PC-3 (cell line): ENCODE measurements around the gene OR2AG1. TPM values are rescaled to one million over a fixed set of nuclear protein-coding genes. Genes with fewer than 3 reads are reported as not detected.

ENCODE experiments used
- ATAC-seq: fragments of 200-7000 bp; cut with Tn5 transposase; 2 replicates; pipeline ENCODE4 v1.9.1; 2020; ENCODE audit warnings: mild to moderate bottlenecking, moderate library complexity
- BruUV-seq: library from RNA; stranded (reverse); fragments of 400-500 nt; replicated peaks from 2 replicates; lab custom pipeline; 2021; lab: Mats Ljungman, UMichigan
- CTCF ChIA-PET: fragments of 300-600 bp; sonication (Branson Sonifier 250); formaldehyde crosslinking; loops from one replicate; lab custom pipeline; 2022; ENCODE audit warnings: antibody characterized with exemption; lab: Charles Lee
- POLR2A ChIA-PET: fragments of 300-600 bp; sonication (Branson Sonifier 250); formaldehyde crosslinking; loops from one replicate; lab custom pipeline; 2022; ENCODE audit warnings: antibody characterized with exemption; ENCODE audit not compliant: unreplicated experiment; lab: Charles Lee
- DNase-seq: peaks from one replicate; pipeline ENCODE4 v3.0.0-alpha.2; 2015
- H2AFZ ChIP-seq: fragments of 300-600 bp; sonication (generic); 2 replicates; pipeline ENCODE4 v1.6.0; 2016; ENCODE audit warnings: antibody characterized with exemption, low read length
- H3F3A ChIP-seq: fragments of 300-600 bp; sonication (generic); one replicate; pipeline ENCODE4 v1.6.0; 2017; ENCODE audit warnings: antibody characterized with exemption, low read length, control low read depth, mild to moderate bottlenecking; ENCODE audit not compliant: unreplicated experiment
- H3K27ac ChIP-seq: fragments of 300-600 bp; sonication (generic); 2 replicates; pipeline ENCODE4 v1.5.1; 2016; ENCODE audit warnings: mild to moderate bottlenecking, low read length
- H3K27me3 ChIP-seq: fragments of 300-600 bp; sonication (generic); 2 replicates; pipeline ENCODE4 v1.6.1; 2016; ENCODE audit warnings: low read length, mixed read lengths
- H3K36me3 ChIP-seq: fragments of 300-600 bp; sonication (generic); 2 replicates; pipeline ENCODE4 v1.6.1; 2016; ENCODE audit warnings: low read depth, mixed run types, low read length, mixed read lengths
- H3K4me1 ChIP-seq: fragments of 300-600 bp; sonication (generic); 2 replicates; pipeline ENCODE4 v1.5.1; 2016; ENCODE audit warnings: low read length; ENCODE audit not compliant: insufficient read depth
- H3K4me2 ChIP-seq: fragments of 300-600 bp; sonication (generic); 2 replicates; pipeline ENCODE4 v1.6.0; 2016; ENCODE audit warnings: low read length
- H3K4me3 ChIP-seq: fragments of 300-600 bp; sonication (generic); 2 replicates; pipeline ENCODE4 v1.5.1; 2016; ENCODE audit warnings: mild to moderate bottlenecking, low read length, mixed read lengths
- H3K79me2 ChIP-seq: fragments of 300-600 bp; sonication (generic); 2 replicates; pipeline ENCODE4 v1.6.1; 2017; ENCODE audit warnings: low read length, mixed read lengths
- H3K9ac ChIP-seq: fragments of 300-600 bp; sonication (generic); 2 replicates; pipeline ENCODE4 v1.6.0; 2016; ENCODE audit warnings: mild to moderate bottlenecking, low read length
- H3K9me2 ChIP-seq: fragments of 300-600 bp; sonication (generic); replicated peaks from 2 replicates; pipeline ENCODE4 v1.6.1; 2016; ENCODE audit warnings: mixed run types, low read length, mixed read lengths
- H3K9me3 ChIP-seq: fragments of 300-600 bp; sonication (generic); 2 replicates; pipeline ENCODE4 v1.6.1; 2016; ENCODE audit warnings: low read length, mixed read lengths
- H4K20me1 ChIP-seq: fragments of 300-600 bp; sonication (generic); 2 replicates; pipeline ENCODE4 v1.6.1; 2016; ENCODE audit warnings: low read length, mixed read lengths
- CTCF ChIP-seq: fragments of 300-600 bp; sonication (generic); conservative IDR thresholded peaks from 2 replicates; pipeline ENCODE4 v1.5.1; 2017; ENCODE audit warnings: antibody characterized with exemption, low read depth, mild to moderate bottlenecking, low read length
- EZH2 ChIP-seq: fragments of 300-600 bp; sonication (generic); IDR thresholded peaks from one replicate; pipeline ENCODE4 v1.6.1; 2017; ENCODE audit warnings: antibody characterized with exemption, mild to moderate bottlenecking, low read length; ENCODE audit not compliant: unreplicated experiment
- EZH2phosphoT487 ChIP-seq: fragments of 300-600 bp; sonication (generic); IDR thresholded peaks from 2 replicates; pipeline ENCODE4 v1.6.1; 2018; ENCODE audit warnings: mild to moderate bottlenecking, antibody characterized with exemption, low read length, borderline replicate concordance
- intact Hi-C: fragments of 100-400 bp; cut with micrococcal nuclease; formaldehyde crosslinking; loops from 2 replicates; pipeline ENCODE4 v1.9.0; 2023
- total RNA-seq: library from RNA; depleted of rRNA; stranded (reverse); fragments of >200 nt; gene quantifications from 2 replicates; pipeline ENCODE4 v1.2.3, GENCODE V29; 2014

OR2AG1 gene
- total RNA-seq, 1 experiment from 2014 or later = not detected

GRCh38 chr11:6755953-6756347 lies 26.9 kb upstream of the OR2AG1 start:
- DNase-seq (no peak), ATAC-seq (no peak)
- Histone ChIP-seq H3K79me2 (no peaks in the 10 kb centered on the region), H4K20me1 (no peaks in the 10 kb centered on the region), H3K4me3 (no peak overlapping the region), H3K9me3 (no peaks in the 10 kb centered on the region), H3K9ac (no peak overlapping the region), H2AFZ (no peak overlapping the region), H3F3A (no peaks in the 10 kb centered on the region), H3K4me1 (no peaks in the 10 kb centered on the region), H3K27ac (no peak overlapping the region), H3K4me2 (no peak overlapping the region), H3K9me2 (no peaks in the 10 kb centered on the region), H3K36me3 (no peaks in the 10 kb centered on the region), H3K27me3 (no peaks in the 10 kb centered on the region)
- no TSS peak for BruUV-seq
- intact Hi-C loops = no loop called here
- POLR2A ChIA-PET = no interaction called here
- TF ChIP-seq EZH2 (no peak), EZH2phosphoT487 (no peak), CTCF (no peak)
- CTCF ChIA-PET = interaction anchor here (0.9 kb wide), 1 partner anchor 18 kb away, joined by 4 read pairs; no protein-coding TSS in a partner anchor

GRCh38 chr11:6757373-6757967 lies 25.4 kb upstream of the OR2AG1 start:
- peak; percentile 89 for ATAC-seq

More at GRCh38 chr11:6757373-6757967, 25.4 kb upstream of the OR2AG1 start:
- intact Hi-C loops = loop anchor here (1.0 kb wide), 3 partner anchors 20 to 378 kb away; no protein-coding TSS in a partner anchor
- no peaks in the 10 kb centered on the region for H3F3A ChIP-seq
- TF ChIP-seq CTCF (peak; percentile 62), EZH2 (no peak), EZH2phosphoT487 (no peak)
- H3K27me3 ChIP-seq = no peaks in the 10 kb centered on the region
- no TSS peak for BruUV-seq
- no peak overlapping the region for H3K27ac ChIP-seq
- POLR2A ChIA-PET = no interaction called here
- DNase-seq = peak; percentile 58
- CTCF ChIA-PET = interaction anchor here (0.6 to 1.0 kb wide), 6 partner anchors 38 to 1212 kb away, joined by 3 to 6 read pairs (median 3); no protein-coding TSS in a partner anchor
- H3K79me2 ChIP-seq = no peaks in the 10 kb centered on the region
- H3K9me3 ChIP-seq = no peaks in the 10 kb centered on the region
- no peaks in the 10 kb centered on the region for H3K9me2 ChIP-seq
- H2AFZ ChIP-seq = no peak overlapping the region
- H4K20me1 ChIP-seq = no peaks in the 10 kb centered on the region
- H3K9ac ChIP-seq = no peak overlapping the region
- H3K4me1 ChIP-seq = no peaks in the 10 kb centered on the region
- H3K4me2 ChIP-seq = no peak overlapping the region
- H3K4me3 ChIP-seq = no peak overlapping the region
- H3K36me3 ChIP-seq = no peaks in the 10 kb centered on the region
